ENCODE results near the gene C1orf116. TPM values are rescaled to one million over a fixed set of nuclear protein-coding genes. Genes with fewer than 3 reads are reported as not detected.

Gene C1orf116
- total and polyA plus RNA-seq, 4 donors, result 0.08 to 2.8 (median 0.24) TPM

DNA sequence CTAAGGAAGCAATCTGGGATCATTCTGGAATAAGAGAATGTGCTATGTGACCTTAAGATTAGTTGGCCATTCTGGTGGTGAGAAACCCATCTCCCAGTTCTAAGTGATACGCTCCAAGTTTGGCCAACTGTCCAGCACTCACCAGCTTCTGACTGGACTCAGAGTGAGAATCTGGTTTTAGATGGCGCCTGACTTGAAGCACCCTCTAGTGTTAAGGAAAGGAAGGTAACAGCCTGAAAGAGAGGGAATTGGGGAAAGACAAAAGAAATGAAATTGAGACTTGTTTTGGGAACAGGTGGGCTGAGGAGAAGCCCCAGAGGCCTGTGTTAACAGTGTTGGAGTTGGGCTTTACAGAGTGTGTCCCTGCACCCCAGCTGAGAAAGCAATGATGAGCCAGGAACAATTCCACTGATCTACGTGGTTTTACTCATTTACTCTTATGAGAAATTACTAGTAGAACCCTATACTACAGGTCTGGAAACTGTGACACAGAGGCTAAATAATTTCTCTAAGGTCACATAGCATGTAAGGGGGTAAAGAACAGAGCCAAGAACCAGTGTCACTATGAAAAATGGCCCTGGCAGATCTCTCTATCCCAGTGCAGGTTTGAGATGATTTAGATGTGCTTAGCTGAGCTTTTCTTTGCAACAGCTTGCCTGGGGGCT is 53.0 kb downstream of the C1orf116 start:
- H3K27ac ChIP-seq (ENCODE audit: low read depth in 1 of 2, low read length in 2 of 2), result no peak overlapping the region
- WGBS, 2 donors, result 80 to 84% methylated on average over 3 of the region's 3 CpGs
- no peak overlapping the region for H3K4me3 ChIP-seq (ENCODE audit: low read length in 2 of 2)
- no peaks in the 10 kb centered on the region for H3K27me3 ChIP-seq (ENCODE audit: control insufficient read depth in 1 of 2, insufficient read depth in 2 of 2, low read length in 1 of 2)
- no peaks in the 10 kb centered on the region for H3K36me3 ChIP-seq (ENCODE audit: control insufficient read depth in 1 of 2, insufficient read depth in 2 of 2, low read length in 1 of 2)
- H3K4me1 ChIP-seq (ENCODE audit: control insufficient read depth in 1 of 2, insufficient read depth in 2 of 2, low read length in 2 of 2), result no peaks in the 10 kb centered on the region
- intact Hi-C loops (cut with DNase I), result no loop called here
- no peaks in the 10 kb centered on the region for H3K9me3 ChIP-seq (ENCODE audit: control insufficient read depth, low read length)
- DNase-seq, result no peak
- ATAC-seq (ENCODE audit: low FRiP score), result no peak

DNA sequence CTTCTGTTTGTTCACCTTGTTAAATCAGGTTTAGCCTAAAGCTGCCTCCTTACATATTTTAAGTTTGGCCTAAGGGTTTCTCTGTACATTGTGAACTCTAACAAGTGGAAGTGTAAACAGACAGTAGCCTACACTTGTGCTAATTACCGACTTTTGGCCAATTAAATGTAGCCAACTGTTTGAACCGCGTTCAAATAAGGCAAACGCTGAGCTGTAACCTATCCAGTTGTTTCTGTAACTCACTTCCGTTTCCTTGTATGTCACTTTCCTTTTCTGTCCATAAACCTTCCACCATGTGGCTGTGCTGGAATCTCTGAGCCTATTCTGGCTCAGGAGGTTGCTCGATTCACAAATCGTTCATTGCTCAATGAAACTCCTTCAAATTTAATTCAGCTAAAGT is 54.3 kb downstream of the C1orf116 start:
- 81 to 87% methylated on average over 7 of the region's 7 CpGs for WGBS, 2 donors
- intact Hi-C loops (cut with DNase I), result no loop called here
- ATAC-seq (ENCODE audit: low FRiP score) (no peak), DNase-seq (no peak)
- H3K27me3 ChIP-seq (ENCODE audit: control insufficient read depth in 1 of 2, insufficient read depth in 2 of 2, low read length in 1 of 2), result no peaks in the 10 kb centered on the region
- no peak overlapping the region for H3K27ac ChIP-seq (ENCODE audit: low read depth in 1 of 2, low read length in 2 of 2)
- H3K4me1 ChIP-seq (ENCODE audit: control insufficient read depth in 1 of 2, insufficient read depth in 2 of 2, low read length in 2 of 2), result no peaks in the 10 kb centered on the region
- H3K4me3 ChIP-seq (ENCODE audit: low read length in 2 of 2), result no peak overlapping the region
- no peaks in the 10 kb centered on the region for H3K36me3 ChIP-seq (ENCODE audit: control insufficient read depth in 1 of 2, insufficient read depth in 2 of 2, low read length in 1 of 2)
- H3K9me3 ChIP-seq (ENCODE audit: control insufficient read depth, low read length), result no peaks in the 10 kb centered on the region

GRCh38 chr1:206975306-206975705 is 57.2 kb downstream of the C1orf116 start:
- Histone ChIP-seq H3K27ac (ENCODE audit: low read depth in 1 of 2, low read length in 2 of 2) (no peak overlapping the region), H3K27me3 (ENCODE audit: control insufficient read depth in 1 of 2, insufficient read depth in 2 of 2, low read length in 1 of 2) (no peaks in the 10 kb centered on the region), H3K4me1 (ENCODE audit: control insufficient read depth in 1 of 2, insufficient read depth in 2 of 2, low read length in 2 of 2) (no peaks in the 10 kb centered on the region), H3K36me3 (ENCODE audit: control insufficient read depth in 1 of 2, insufficient read depth in 2 of 2, low read length in 1 of 2) (no peaks in the 10 kb centered on the region), H3K9me3 (ENCODE audit: control insufficient read depth, low read length) (no peaks in the 10 kb centered on the region), H3K4me3 (ENCODE audit: low read length in 2 of 2) (no peak overlapping the region)
- intact Hi-C loops (cut with DNase I), result no loop called here
- no peak for ATAC-seq (ENCODE audit: low FRiP score)
- WGBS, 2 donors, result 77 to 79% methylated on average over 1 of the region's 1 CpG
- DNase-seq, result no peak

DNA sequence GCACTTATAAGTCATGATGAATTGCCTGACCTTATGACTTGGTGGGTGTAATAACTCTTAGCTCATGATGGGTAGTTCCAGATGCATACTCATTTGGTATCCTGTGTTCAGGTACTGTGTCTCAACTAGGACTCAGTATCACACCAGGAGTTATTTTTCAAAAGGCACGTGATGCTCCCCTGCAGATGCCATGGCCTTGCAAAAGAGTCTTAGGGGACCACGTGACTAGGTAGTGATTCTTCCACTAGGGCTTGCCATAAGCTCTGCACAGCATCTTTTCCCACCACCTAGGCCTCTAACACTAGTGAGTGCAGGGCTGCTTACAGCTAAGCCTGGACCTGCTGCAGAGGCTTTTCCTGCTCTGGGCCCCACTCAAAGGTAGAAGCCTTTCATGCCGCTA is 58.4 kb downstream of the C1orf116 start:
- no peak for DNase-seq
- ATAC-seq (ENCODE audit: low FRiP score), result no peak
- H3K27me3 ChIP-seq (ENCODE audit: control insufficient read depth in 1 of 2, insufficient read depth in 2 of 2, low read length in 1 of 2), result no peaks in the 10 kb centered on the region
- WGBS, 2 donors, result 87 to 89% methylated on average over 3 of the region's 3 CpGs
- H3K4me3 ChIP-seq (ENCODE audit: low read length in 2 of 2), result no peak overlapping the region
- intact Hi-C loops (cut with DNase I), result no loop called here
- H3K9me3 ChIP-seq (ENCODE audit: control insufficient read depth, low read length), result no peaks in the 10 kb centered on the region
- H3K4me1 ChIP-seq (ENCODE audit: control insufficient read depth in 1 of 2, insufficient read depth in 2 of 2, low read length in 2 of 2), result no peaks in the 10 kb centered on the region
- H3K27ac ChIP-seq (ENCODE audit: low read depth in 1 of 2, low read length in 2 of 2), result no peak overlapping the region
- H3K36me3 ChIP-seq (ENCODE audit: control insufficient read depth in 1 of 2, insufficient read depth in 2 of 2, low read length in 1 of 2), result no peaks in the 10 kb centered on the region

DNA sequence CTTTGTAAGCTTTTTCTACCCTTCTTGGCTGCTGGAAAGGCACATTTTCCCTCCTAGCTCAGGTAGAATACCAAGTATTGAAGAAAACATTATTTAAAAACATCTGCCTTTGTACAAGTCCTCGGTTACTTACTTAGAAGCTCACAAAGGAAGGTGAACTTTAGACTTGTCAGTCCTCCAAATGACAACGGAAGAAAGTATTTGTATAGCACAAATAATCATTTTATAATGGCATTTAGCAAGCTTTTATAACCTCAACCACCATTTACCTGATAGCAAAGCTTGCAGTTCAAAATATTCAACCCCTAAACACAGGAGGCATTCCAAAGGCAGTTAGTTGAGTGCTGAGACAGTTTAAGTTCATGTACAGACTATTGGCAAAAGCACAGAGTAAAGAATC is 59.8 kb downstream of the C1orf116 start:
- H3K27ac ChIP-seq (ENCODE audit: low read depth in 1 of 2, low read length in 2 of 2), result no peak overlapping the region
- H3K27me3 ChIP-seq (ENCODE audit: control insufficient read depth in 1 of 2, insufficient read depth in 2 of 2, low read length in 1 of 2), result no peaks in the 10 kb centered on the region
- WGBS, 2 donors, result 67 to 70% methylated on average over 2 of the region's 2 CpGs
- ATAC-seq (ENCODE audit: low FRiP score) (no peak), DNase-seq (no peak)
- no peak overlapping the region for H3K4me3 ChIP-seq (ENCODE audit: low read length in 2 of 2)
- no peaks in the 10 kb centered on the region for H3K9me3 ChIP-seq (ENCODE audit: control insufficient read depth, low read length)
- intact Hi-C loops (cut with DNase I), result no loop called here
- H3K36me3 ChIP-seq (ENCODE audit: control insufficient read depth in 1 of 2, insufficient read depth in 2 of 2, low read length in 1 of 2), result no peaks in the 10 kb centered on the region
- no peaks in the 10 kb centered on the region for H3K4me1 ChIP-seq (ENCODE audit: control insufficient read depth in 1 of 2, insufficient read depth in 2 of 2, low read length in 2 of 2)

DNA sequence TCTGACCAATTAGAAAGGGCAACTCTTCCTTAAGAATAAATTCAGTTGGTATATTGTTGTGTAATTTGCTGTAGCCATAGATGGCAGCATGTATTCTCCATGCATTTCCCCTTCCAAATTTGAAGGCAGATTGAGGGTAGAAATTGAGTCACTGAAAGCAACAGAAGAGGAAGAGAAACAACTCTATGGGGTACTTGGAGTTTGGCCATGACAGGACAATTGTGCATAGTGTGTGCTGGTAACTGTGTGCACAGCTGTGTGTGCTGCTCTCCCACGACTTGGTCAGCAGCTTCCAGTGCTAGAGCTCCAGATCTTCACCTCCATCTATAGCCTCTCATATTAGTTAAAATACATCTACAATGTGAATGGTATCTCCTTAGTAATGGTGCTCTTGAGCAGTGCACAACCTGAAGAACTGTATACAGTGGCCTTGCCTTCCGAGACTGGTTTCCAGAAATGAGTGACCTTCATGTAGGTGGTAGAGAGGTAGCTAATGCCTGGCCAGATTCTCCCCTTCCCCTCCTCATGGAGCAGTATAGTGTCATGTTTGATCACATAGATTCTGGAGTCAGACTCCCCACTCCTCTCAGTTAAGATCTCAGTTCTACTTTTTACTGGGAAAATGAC is 61.4 kb downstream of the C1orf116 start:
- WGBS, 2 donors, result 70 to 79% methylated on average over 2 of the region's 2 CpGs
- no peak for ATAC-seq (ENCODE audit: low FRiP score)
- no peaks in the 10 kb centered on the region for H3K4me1 ChIP-seq (ENCODE audit: control insufficient read depth in 1 of 2, insufficient read depth in 2 of 2, low read length in 2 of 2)
- intact Hi-C loops (cut with DNase I), result no loop called here
- no peak overlapping the region for H3K27ac ChIP-seq (ENCODE audit: low read depth in 1 of 2, low read length in 2 of 2)
- no peaks in the 10 kb centered on the region for H3K9me3 ChIP-seq (ENCODE audit: control insufficient read depth, low read length)
- H3K27me3 ChIP-seq (ENCODE audit: control insufficient read depth in 1 of 2, insufficient read depth in 2 of 2, low read length in 1 of 2), result no peaks in the 10 kb centered on the region
- H3K36me3 ChIP-seq (ENCODE audit: control insufficient read depth in 1 of 2, insufficient read depth in 2 of 2, low read length in 1 of 2), result no peaks in the 10 kb centered on the region
- H3K4me3 ChIP-seq (ENCODE audit: low read length in 2 of 2), result no peak overlapping the region
- no peak for DNase-seq

GRCh38 chr1:206970446-206970845 is 62.1 kb downstream of the C1orf116 start, which contains the start of gene FCAMR:
FCAMR (minus strand) TSS chr1:206970460; CDS start chr1:206970125, 335 bp downstream.
- no peaks in the 10 kb centered on the region for H3K9me3 ChIP-seq (ENCODE audit: control insufficient read depth, low read length)
- intact Hi-C loops (cut with DNase I), result no loop called here

GRCh38 chr1:206969090-206969489 is 63.5 kb downstream of the C1orf116 start:
- Histone ChIP-seq H3K4me1 (ENCODE audit: control insufficient read depth in 1 of 2, insufficient read depth in 2 of 2, low read length in 2 of 2) (no peaks in the 10 kb centered on the region), H3K4me3 (ENCODE audit: low read length in 2 of 2) (no peak overlapping the region), H3K27me3 (ENCODE audit: control insufficient read depth in 1 of 2, insufficient read depth in 2 of 2, low read length in 1 of 2) (no peaks in the 10 kb centered on the region), H3K27ac (ENCODE audit: low read depth in 1 of 2, low read length in 2 of 2) (no peak overlapping the region), H3K36me3 (ENCODE audit: control insufficient read depth in 1 of 2, insufficient read depth in 2 of 2, low read length in 1 of 2) (no peaks in the 10 kb centered on the region), H3K9me3 (ENCODE audit: control insufficient read depth, low read length) (no peaks in the 10 kb centered on the region)
- intact Hi-C loops (cut with DNase I), result no loop called here
- ATAC-seq (ENCODE audit: low FRiP score), result no peak
- 54 to 61% methylated on average over 5 of the region's 5 CpGs for WGBS, 2 donors
- no peak for DNase-seq

More at GRCh38 chr1:206970446-206970845, 62.1 kb downstream of the C1orf116 start, which contains the start of gene FCAMR:
- DNase-seq, result no peak
- Histone ChIP-seq H3K4me1 (ENCODE audit: control insufficient read depth in 1 of 2, insufficient read depth in 2 of 2, low read length in 2 of 2) (no peaks in the 10 kb centered on the region), H3K4me3 (ENCODE audit: low read length in 2 of 2) (no peak within 1 kb of the TSS), H3K27me3 (ENCODE audit: control insufficient read depth in 1 of 2, insufficient read depth in 2 of 2, low read length in 1 of 2) (no peaks in the 10 kb centered on the region), H3K27ac (ENCODE audit: low read depth in 1 of 2, low read length in 2 of 2) (no peak within 1 kb of the TSS), H3K36me3 (ENCODE audit: control insufficient read depth in 1 of 2, insufficient read depth in 2 of 2, low read length in 1 of 2) (no peaks in the 10 kb centered on the region)
- no peak for ATAC-seq (ENCODE audit: low FRiP score)
- 52 to 53% methylated on average over 2 of the region's 2 CpGs for WGBS, 2 donors
